ENCODE measurements around the gene SIK2. TPM values are rescaled to one million over a fixed set of nuclear protein-coding genes. Genes with fewer than 3 reads are reported as not detected.
A peak's percentile ranks its signal among the peaks of the same experiment; 100 is the strongest.

Gene SIK2
- total RNA-seq, 1 donor from 2014 or later = 8.2 TPM

DNA sequence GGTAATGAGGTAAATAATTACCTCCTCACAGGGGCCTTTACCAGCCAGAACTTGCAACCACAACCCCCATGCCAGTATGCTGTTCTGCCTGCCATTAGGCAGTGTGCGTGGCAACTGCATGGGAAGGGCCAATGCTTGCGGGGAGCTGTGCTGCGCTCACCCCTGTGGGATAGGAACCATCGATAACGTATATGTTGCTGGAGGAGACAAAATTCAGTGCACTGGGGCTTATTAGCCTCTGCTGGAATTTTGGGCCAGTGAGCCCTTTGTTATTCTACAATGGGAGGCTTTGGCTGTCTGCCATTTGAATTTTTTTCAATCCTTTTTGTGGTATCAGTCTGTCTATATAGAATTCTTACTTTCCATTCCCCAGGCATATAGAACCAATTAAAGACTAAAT is 116.6 kb downstream of the SIK2 start:
- Histone ChIP-seq H3K4me3 (no peak overlapping the region), H3K27ac (peak overlapping the region; percentile 54 to 61)
- intact Hi-C loops (cut with DNase I) = loop anchor here (5.0 to 10.0 kb wide), 2 partner anchors 46 to 117 kb away; partner anchors contain the start of genes PPP2R1B and SIK2

DNA sequence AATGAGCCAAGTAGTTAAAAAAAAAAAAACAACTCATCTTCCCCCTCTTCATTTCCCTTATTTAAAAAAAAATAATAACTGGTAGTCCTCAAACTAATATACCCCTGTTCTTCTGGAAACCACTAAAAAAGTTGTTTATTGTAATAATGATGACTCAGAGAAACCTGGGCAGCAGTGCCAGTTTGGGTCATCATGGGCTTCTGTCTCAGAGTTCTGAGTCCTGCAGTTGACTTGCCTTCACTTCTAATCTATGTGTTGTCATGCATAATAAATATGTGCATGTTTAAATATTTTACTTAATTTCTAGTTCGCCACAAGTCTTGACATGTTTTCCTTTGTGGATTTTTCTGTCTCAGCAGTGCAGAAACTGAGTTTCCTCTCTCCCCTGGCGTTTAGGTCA is 117.1 kb downstream of the SIK2 start:
- Histone ChIP-seq H3K4me3 (no peak overlapping the region), H3K4me1 (peaks cover 4 to 10% of the 10 kb centered on the region in 2 donors), H3K36me3 (peaks cover 39 to 49% of the 10 kb centered on the region in 2 donors), H3K9me3 (no peaks in the 10 kb centered on the region), H3K27me3 (no peaks in the 10 kb centered on the region), H3K27ac (peak overlapping the region in 1 of 2 donors; percentile 54)
- TF ChIP-seq, protein P1, sequence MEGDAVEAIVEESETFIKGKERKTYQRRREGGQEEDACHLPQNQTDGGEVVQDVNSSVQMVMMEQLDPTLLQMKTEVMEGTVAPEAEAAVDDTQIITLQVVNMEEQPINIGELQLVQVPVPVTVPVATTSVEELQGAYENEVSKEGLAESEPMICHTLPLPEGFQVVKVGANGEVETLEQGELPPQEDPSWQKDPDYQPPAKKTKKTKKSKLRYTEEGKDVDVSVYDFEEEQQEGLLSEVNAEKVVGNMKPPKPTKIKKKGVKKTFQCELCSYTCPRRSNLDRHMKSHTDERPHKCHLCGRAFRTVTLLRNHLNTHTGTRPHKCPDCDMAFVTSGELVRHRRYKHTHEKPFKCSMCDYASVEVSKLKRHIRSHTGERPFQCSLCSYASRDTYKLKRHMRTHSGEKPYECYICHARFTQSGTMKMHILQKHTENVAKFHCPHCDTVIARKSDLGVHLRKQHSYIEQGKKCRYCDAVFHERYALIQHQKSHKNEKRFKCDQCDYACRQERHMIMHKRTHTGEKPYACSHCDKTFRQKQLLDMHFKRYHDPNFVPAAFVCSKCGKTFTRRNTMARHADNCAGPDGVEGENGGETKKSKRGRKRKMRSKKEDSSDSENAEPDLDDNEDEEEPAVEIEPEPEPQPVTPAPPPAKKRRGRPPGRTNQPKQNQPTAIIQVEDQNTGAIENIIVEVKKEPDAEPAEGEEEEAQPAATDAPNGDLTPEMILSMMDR (IDR thresholded peaks at IDR 0.05) = no peak
- no peak for DNase-seq (ENCODE audit: low spot score in 2 of 2)
- intact Hi-C loops (cut with DNase I) = loop anchor here (5.0 to 10.0 kb wide), 2 partner anchors 45 to 117 kb away; partner anchors contain the start of genes PPP2R1B and SIK2

More for the DNA sequence above, 116.6 kb downstream of the SIK2 start:
- H3K9me3 ChIP-seq = no peaks in the 10 kb centered on the region
- H3K4me1 ChIP-seq = peaks cover 4 to 10% of the 10 kb centered on the region in 2 donors
- TF ChIP-seq, protein P1 (IDR thresholded peaks at IDR 0.05) = no peak
- no peak for DNase-seq (ENCODE audit: low spot score in 2 of 2)
- no peaks in the 10 kb centered on the region for H3K27me3 ChIP-seq
- peaks cover 34 to 44% of the 10 kb centered on the region in 2 donors for H3K36me3 ChIP-seq

DNA sequence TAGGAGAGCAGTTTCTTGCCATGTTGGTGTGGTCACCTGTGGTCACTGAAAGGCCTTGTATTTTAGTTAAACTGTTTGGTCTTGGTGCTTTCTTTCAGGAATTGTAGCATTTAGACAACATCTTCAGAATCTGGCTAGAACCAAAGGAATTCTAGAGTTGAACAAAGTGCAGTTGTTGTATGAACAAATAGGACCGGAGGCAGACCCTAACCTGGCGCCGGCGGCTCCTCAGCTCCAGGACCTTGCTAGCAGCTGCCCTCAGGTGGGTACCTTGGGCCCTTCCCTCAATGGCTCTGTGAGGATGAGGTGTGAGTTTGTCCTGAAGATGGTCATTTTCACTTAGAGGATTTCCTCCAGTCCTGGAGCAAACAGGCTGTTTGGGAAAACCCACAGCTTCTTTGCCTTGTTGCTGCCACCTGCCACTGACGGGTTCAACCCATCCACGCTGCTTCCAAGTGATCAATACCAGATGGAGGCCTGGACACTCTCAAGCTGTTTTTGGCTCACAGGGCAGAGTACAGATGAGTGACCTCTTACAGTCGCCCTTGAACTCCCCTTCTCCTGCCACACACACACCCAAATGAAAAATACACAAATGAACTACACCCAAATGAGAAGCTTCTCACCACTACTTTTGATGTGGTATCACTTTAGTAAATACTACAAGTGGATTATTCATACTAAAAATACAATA is 118.7 kb downstream of the SIK2 start:
- TF ChIP-seq, protein P1 (IDR thresholded peaks at IDR 0.05) = no peak
- Histone ChIP-seq H3K4me1 (peaks cover 4 to 10% of the 10 kb centered on the region in 2 donors), H3K9me3 (no peaks in the 10 kb centered on the region), H3K36me3 (peaks cover 47 to 57% of the 10 kb centered on the region in 2 donors), H3K4me3 (no peak overlapping the region), H3K27ac (no peak overlapping the region), H3K27me3 (no peaks in the 10 kb centered on the region)
- DNase-seq (ENCODE audit: low spot score in 2 of 2) = no peak
- intact Hi-C loops (cut with DNase I) = no loop called here

DNA sequence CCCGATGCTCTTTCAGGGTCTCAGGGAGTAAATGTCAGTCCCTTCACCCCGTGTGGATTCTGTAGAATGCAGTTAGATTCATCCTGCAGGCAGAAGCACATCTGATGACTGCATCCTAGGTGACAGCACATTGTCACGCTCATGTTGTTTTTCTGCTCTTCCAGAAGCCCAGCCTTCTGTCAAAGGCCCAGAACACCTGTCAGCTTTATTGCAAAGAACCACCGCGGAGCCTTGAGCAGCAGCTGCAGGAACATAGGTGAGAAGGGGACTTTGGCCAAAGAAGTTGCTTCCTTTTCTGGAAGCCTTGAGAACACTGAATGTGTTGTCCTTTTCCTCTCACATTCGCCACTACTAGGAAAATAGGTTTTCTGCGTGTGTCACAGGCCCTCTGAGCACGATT is 120.3 kb downstream of the SIK2 start:
- H3K9me3 ChIP-seq = no peaks in the 10 kb centered on the region
- H3K4me3 ChIP-seq = no peak overlapping the region
- H3K4me1 ChIP-seq = peaks cover 4 to 10% of the 10 kb centered on the region in 2 donors
- TF ChIP-seq, protein P1 (IDR thresholded peaks at IDR 0.05) = no peak
- H3K27ac ChIP-seq = no peak overlapping the region
- DNase-seq (ENCODE audit: low spot score in 2 of 2) = no peak
- H3K27me3 ChIP-seq = no peaks in the 10 kb centered on the region
- intact Hi-C loops (cut with DNase I) = no loop called here
- H3K36me3 ChIP-seq = peaks cover 54 to 72% of the 10 kb centered on the region in 2 donors

DNA sequence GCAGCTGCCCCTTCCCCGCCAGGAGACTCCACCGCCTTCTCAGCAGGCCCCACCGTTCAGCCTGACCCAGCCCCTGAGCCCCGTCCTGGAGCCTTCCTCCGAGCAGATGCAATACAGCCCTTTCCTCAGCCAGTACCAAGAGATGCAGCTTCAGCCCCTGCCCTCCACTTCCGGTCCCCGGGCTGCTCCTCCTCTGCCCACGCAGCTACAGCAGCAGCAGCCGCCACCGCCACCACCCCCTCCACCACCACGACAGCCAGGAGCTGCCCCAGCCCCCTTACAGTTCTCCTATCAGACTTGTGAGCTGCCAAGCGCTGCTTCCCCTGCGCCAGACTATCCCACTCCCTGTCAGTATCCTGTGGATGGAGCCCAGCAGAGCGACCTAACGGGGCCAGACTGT is 121.3 kb downstream of the SIK2 start:
- no peak overlapping the region for H3K27ac ChIP-seq
- TF ChIP-seq, protein P1 (IDR thresholded peaks at IDR 0.05) = no peak
- intact Hi-C loops (cut with DNase I) = no loop called here
- H3K36me3 ChIP-seq = peaks cover 55 to 74% of the 10 kb centered on the region in 2 donors
- peaks cover 3 to 5% of the 10 kb centered on the region in 2 donors for H3K4me1 ChIP-seq
- H3K9me3 ChIP-seq = no peaks in the 10 kb centered on the region
- H3K4me3 ChIP-seq = no peak overlapping the region
- no peak for DNase-seq (ENCODE audit: low spot score in 2 of 2)
- H3K27me3 ChIP-seq = no peaks in the 10 kb centered on the region

All from ascending aorta (tissue), 2 donors.